Gastrocnemius medialis (tissue), 4 donors: ENCODE measurements around the gene CCDC197. TPM values are rescaled to one million over a fixed set of nuclear protein-coding genes. Genes with fewer than 3 reads are reported as not detected.

Experiments used
- ATAC-seq, 2 donors: fragments of 150-250 bp; one replicate each; pipeline ENCODE4 v1.9.1; 2016
- DNase-seq, 2 donors: peaks; one replicate each; pipeline ENCODE4 v3.0.0-alpha.2; 2019
- H3K27ac ChIP-seq, 4 donors: fragments of 200-600 bp; sonication (generic); 1 replicate in 1 of 4; 2 replicates in 3 of 4; pipeline ENCODE4 v1.5.1; 2016 to 2018; ENCODE audit warnings: mild to moderate bottlenecking in 2 of 4, moderate library complexity in 1 of 4
- H3K27me3 ChIP-seq, 3 donors: fragments of 200-600 bp; sonication (generic) in 2 of 3; 1 replicate in 1 of 3; 2 replicates in 2 of 3; pipeline versions ENCODE4 v1.5.1 to v1.6.0; 2016 to 2019; ENCODE audit warnings: mild to moderate bottlenecking in 1 of 3, moderate library complexity in 1 of 3
- H3K36me3 ChIP-seq, 2 donors: fragments of 200-600 bp; sonication (generic) in 1 of 2; one replicate each; pipeline ENCODE4 v1.5.1; 2017 to 2018
- H3K4me1 ChIP-seq, 2 donors: fragments of 200-600 bp; sonication (generic) in 1 of 2; one replicate each; pipeline ENCODE4 v1.5.1; 2016 to 2017; ENCODE audit warnings: mild to moderate bottlenecking in 2 of 2
- H3K4me3 ChIP-seq, 4 donors: fragments of 200-600 bp; sonication (generic) in 3 of 4; 1 replicate in 1 of 4; 2 replicates in 3 of 4; pipeline ENCODE4 v1.5.1; 2016 to 2019; ENCODE audit warnings: mild to moderate bottlenecking in 2 of 4
- H3K9me3 ChIP-seq, 3 donors: fragments of 200-600 bp; sonication (generic) in 2 of 3; 1 replicate in 1 of 3; 2 replicates in 2 of 3; pipeline ENCODE4 v1.5.1; 2016 to 2019
- POLR2A ChIP-seq, 2 donors: fragments of 450-650 bp; IDR thresholded peaks; one replicate each; pipeline ENCODE4 v1.6.1; 2017; ENCODE audit warnings: antibody characterized with exemption in 2 of 2, mild to moderate bottlenecking in 2 of 2, moderate library complexity in 2 of 2
- in situ Hi-C, 4 donors: fragments of 200-750 bp; cut with MboI; loops; one replicate each; pipeline versions ENCODE4 v1.15.0 to v1.8.0; 2017; ENCODE audit warnings: low sequenced_read_pairs in 4 of 4
- intact Hi-C: fragments of 100-400 bp; cut with DNase I; formaldehyde crosslinking; loops from one replicate; pipeline ENCODE4 v1.15.1; 2023; ENCODE audit warnings: low total_unique reads
- total RNA-seq, 4 donors: library from RNA; depleted of rRNA; stranded (reverse); fragments of >200 nt; gene quantifications; one replicate each; pipeline versions ENCODE4 v1.1.0 to v1.2.3, GENCODE V29; 2016
- TF ChIP-seq, protein P1 (sequence below), 5 experiments: fragments of 450-650 bp in 3 of 5; fragments of 200-600 bp in 2 of 5; sonication (generic) in 2 of 5; IDR thresholded peaks in 4 of 5; conservative IDR thresholded peaks in 1 of 5; 1 replicate in 4 of 5; 2 replicates in 1 of 5; pipeline ENCODE4 v1.5.1; 2016 to 2019; ENCODE audit warnings: antibody characterized with exemption in 5 of 5, mild to moderate bottlenecking in 3 of 5, moderate library complexity in 3 of 5

The CCDC197 gene
- total RNA-seq, 4 donors from 2014 or later: 0.56 to 0.61 TPM; not detected in 2

GRCh38 chr14:93960774-93961438 lies 36.2 kb upstream of the CCDC197 start:
- TF ChIP-seq, protein P1, sequence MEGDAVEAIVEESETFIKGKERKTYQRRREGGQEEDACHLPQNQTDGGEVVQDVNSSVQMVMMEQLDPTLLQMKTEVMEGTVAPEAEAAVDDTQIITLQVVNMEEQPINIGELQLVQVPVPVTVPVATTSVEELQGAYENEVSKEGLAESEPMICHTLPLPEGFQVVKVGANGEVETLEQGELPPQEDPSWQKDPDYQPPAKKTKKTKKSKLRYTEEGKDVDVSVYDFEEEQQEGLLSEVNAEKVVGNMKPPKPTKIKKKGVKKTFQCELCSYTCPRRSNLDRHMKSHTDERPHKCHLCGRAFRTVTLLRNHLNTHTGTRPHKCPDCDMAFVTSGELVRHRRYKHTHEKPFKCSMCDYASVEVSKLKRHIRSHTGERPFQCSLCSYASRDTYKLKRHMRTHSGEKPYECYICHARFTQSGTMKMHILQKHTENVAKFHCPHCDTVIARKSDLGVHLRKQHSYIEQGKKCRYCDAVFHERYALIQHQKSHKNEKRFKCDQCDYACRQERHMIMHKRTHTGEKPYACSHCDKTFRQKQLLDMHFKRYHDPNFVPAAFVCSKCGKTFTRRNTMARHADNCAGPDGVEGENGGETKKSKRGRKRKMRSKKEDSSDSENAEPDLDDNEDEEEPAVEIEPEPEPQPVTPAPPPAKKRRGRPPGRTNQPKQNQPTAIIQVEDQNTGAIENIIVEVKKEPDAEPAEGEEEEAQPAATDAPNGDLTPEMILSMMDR (IDR thresholded peaks at IDR 0.05 in 4 of 5, conservative IDR thresholded peaks at IDR 0.05 in 1 of 5): no peak
- TF ChIP-seq POLR2A (IDR thresholded peaks at IDR 0.05): no peak
- intact Hi-C loops (no loop called here), in situ Hi-C loops (no loop called here)
- ATAC-seq: no peak
- Histone ChIP-seq H3K4me1 (peaks cover 94 to 97% of the 10 kb centered on the region in 2 donors), H3K9me3 (no peaks in the 10 kb centered on the region), H3K4me3 (no peak overlapping the region), H3K27me3 (no peaks in the 10 kb centered on the region), H3K27ac (peak overlapping the region; percentile 97 to 100 (median 98)), H3K36me3 (peaks cover 0 to 12% of the 10 kb centered on the region in 2 donors)
- no peak for DNase-seq

DNA sequence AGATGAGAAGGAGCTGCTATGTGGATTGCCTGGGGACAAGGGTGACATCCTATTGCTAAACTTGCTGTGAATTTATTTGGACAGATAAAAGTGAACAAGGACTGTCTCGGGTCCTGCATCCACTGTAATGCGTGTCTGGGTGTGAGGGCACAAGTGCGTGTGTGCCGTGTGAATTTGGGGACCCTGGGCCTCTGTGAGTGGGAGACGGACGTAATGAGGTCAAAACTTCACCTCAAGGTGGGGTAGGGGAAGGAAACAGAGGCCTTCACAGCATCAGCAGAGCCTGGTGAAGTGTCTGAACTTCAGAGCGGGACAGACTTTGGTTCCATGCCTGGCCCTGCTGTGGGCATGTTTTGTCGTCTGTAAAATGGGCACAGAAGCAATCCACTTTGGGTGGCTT lies 35.5 kb upstream of the CCDC197 start:
- in situ Hi-C loops (no loop called here), intact Hi-C loops (no loop called here)
- Histone ChIP-seq H3K27me3 (no peaks in the 10 kb centered on the region), H3K36me3 (peaks cover 0 to 6% of the 10 kb centered on the region in 2 donors), H3K27ac (peak overlapping the region; percentile 97 to 100 (median 98)), H3K4me3 (no peak overlapping the region), H3K4me1 (peaks cover 94 to 97% of the 10 kb centered on the region in 2 donors), H3K9me3 (no peaks in the 10 kb centered on the region)
- DNase-seq (no peak), ATAC-seq (no peak)
- TF ChIP-seq, protein P1 (IDR thresholded peaks at IDR 0.05 in 4 of 5, conservative IDR thresholded peaks at IDR 0.05 in 1 of 5): no peak
- peak in 1 of 2 donors; percentile 11 for TF ChIP-seq POLR2A (IDR thresholded peaks at IDR 0.05)

DNA sequence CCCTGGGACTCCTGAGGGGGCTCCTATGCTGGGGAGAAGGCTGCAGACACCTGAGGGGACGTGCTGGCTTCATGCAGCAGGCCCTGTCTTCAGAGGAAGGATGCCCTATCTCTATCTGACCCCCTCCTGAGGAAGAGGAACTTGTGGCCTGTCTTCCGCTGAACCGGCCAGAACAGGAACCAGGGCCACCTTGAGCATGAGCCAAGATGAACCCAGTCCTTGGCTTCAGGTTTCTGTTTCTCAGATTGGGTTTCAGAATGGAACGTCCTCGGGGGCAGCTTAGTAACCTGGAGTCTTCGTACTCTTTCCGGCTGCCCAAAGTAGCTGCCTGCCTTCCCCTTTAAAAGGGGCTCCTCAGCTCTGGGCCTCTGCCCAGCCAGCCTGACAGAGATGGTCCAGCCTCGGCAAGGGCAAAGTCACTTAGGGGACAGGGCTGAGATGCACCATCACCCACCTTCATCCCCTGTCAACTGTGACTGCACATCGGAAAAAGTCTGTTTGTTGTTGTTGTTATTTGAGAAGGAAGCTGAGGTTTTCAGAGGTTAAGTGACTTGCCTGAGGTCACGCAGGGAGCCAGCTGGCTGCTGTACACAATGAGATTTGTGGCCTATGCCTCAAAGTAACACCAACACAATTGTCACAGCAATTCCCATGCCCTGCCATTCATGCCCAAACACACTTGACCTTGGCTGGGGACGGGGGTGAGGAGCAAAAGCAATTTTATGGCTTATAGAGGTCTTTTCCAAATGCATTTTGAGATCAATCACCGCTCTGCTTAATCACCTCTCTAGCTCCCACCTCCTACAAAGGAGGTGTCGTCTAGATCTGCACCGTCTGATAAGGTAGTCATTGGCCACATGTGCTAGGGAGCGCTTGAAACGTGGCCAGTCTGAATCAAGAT lies 34.1 kb upstream of the CCDC197 start:
- ATAC-seq (peak; percentile 45 to 64), DNase-seq (peak; percentile 85 to 86)
- Histone ChIP-seq H3K27ac (peak overlapping the region; percentile 97 to 100 (median 98)), H3K36me3 (peaks cover 0 to 6% of the 10 kb centered on the region in 2 donors), H3K27me3 (no peaks in the 10 kb centered on the region), H3K4me1 (peaks cover 94 to 97% of the 10 kb centered on the region in 2 donors), H3K4me3 (peak overlapping the region in 3 of 4 donors; percentile 4 to 22 (median 8)), H3K9me3 (no peaks in the 10 kb centered on the region)
- in situ Hi-C loops (no loop called here), intact Hi-C loops (no loop called here)
- TF ChIP-seq, protein P1 (IDR thresholded peaks at IDR 0.05 in 4 of 5, conservative IDR thresholded peaks at IDR 0.05 in 1 of 5): no peak
- peak in 1 of 2 donors; percentile 58 for TF ChIP-seq POLR2A (IDR thresholded peaks at IDR 0.05)

GRCh38 chr14:93963692-93964091 lies 33.4 kb upstream of the CCDC197 start:
- Histone ChIP-seq H3K27ac (peak overlapping the region; percentile 97 to 100 (median 98)), H3K4me3 (peak overlapping the region in 1 of 4 donors; percentile 22)
- TF ChIP-seq, protein P1 (IDR thresholded peaks at IDR 0.05 in 4 of 5, conservative IDR thresholded peaks at IDR 0.05 in 1 of 5): no peak
- no peak for TF ChIP-seq POLR2A (IDR thresholded peaks at IDR 0.05)

More at GRCh38 chr14:93963692-93964091, 33.4 kb upstream of the CCDC197 start:
- in situ Hi-C loops (no loop called here), intact Hi-C loops (no loop called here)
- peak; percentile 4 to 11 for ATAC-seq
- H3K9me3 ChIP-seq: no peaks in the 10 kb centered on the region
- peak in 1 of 2 donors; percentile 68 for DNase-seq
- peaks cover 94 to 97% of the 10 kb centered on the region in 2 donors for H3K4me1 ChIP-seq
- H3K27me3 ChIP-seq: no peaks in the 10 kb centered on the region
- H3K36me3 ChIP-seq: peaks cover 0 to 6% of the 10 kb centered on the region in 2 donors
